ENCODE measurements around the gene LOXL4.

DNA sequence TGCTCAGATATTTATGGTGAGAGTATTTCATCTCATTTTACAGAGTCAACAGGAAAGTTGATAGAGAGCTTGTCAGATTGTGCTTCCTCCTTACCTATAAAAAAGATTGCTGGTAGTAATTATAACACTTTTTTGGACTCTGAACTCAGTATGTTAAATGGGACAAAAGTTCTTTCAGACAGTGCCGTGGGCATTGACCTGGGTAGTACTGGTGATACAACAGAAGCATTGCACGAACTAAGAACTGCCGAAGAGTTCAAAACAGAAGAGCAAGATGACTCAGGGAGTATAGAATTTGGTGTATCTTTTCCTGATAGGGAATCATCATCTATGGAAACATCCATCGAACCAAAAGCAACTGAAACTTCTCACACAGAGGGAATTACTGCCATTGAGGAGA, 58.6 kb downstream of the LOXL4 start:
- TF ChIP-seq POLR2AphosphoS5 (IDR thresholded peaks at IDR 0.05; ENCODE audit: low read depth, low read length) (no peak), POLR2A (IDR thresholded peaks at IDR 0.05; ENCODE audit: low read depth, low read length) (no peak)

Data from GM12892 (cell line).